Erythroblast (primary cell): ENCODE data around the gene MAPK12.

ENCODE experiments used
- DNase-seq, 2 experiments: peaks; one replicate each; lab custom pipeline; 2025; lab: John Stamatoyannopoulos, UW
- GATA1 ChIP-seq: IDR thresholded peaks from 2 replicates; pipeline ENCODE4 v1.6.1; 2011; ENCODE audit warnings: low read depth, mild to moderate bottlenecking, control low read depth, low read length, moderate library complexity
- POLR2A ChIP-seq: IDR thresholded peaks from 2 replicates; pipeline ENCODE4 v1.6.1; 2011; ENCODE audit warnings: mild to moderate bottlenecking, low read length

MAPK12 gene

GRCh38 chr22:50304528-50305392 is 43.3 kb upstream of the MAPK12 start:
- no peak for DNase-seq
- TF ChIP-seq POLR2A (no peak), GATA1 (no peak)

- no peak for TF ChIP-seq GATA1
- TF ChIP-seq POLR2A, result no peak
- DNase-seq, result no peak
Observed at GRCh38 chr22:50303848-50304527, 42.5 kb upstream of the MAPK12 start.

- no peak for DNase-seq
- no peak for TF ChIP-seq GATA1
- TF ChIP-seq POLR2A, result no peak
Observed at GRCh38 chr22:50303515-50303847, 42.0 kb upstream of the MAPK12 start.

- DNase-seq, result no peak
- no peak for TF ChIP-seq GATA1
- no peak for TF ChIP-seq POLR2A
Observed at GRCh38 chr22:50302564-50302963, 41.1 kb upstream of the MAPK12 start.

- no peak for DNase-seq
- TF ChIP-seq POLR2A, result no peak
- TF ChIP-seq GATA1, result no peak
Observed at GRCh38 chr22:50302041-50302541, 40.6 kb upstream of the MAPK12 start.

- TF ChIP-seq GATA1 (no peak), POLR2A (no peak)
- DNase-seq, result no peak
Observed at GRCh38 chr22:50301581-50301991, 40.1 kb upstream of the MAPK12 start.

GRCh38 chr22:50300620-50301257 is 39.3 kb upstream of the MAPK12 start:
- TF ChIP-seq POLR2A (no peak), GATA1 (no peak)
- DNase-seq, result no peak

- TF ChIP-seq GATA1 (no peak), POLR2A (no peak)
- no peak for DNase-seq
Observed at GRCh38 chr22:50299785-50300619, 38.5 kb upstream of the MAPK12 start.

GRCh38 chr22:50298937-50299784 is 37.7 kb upstream of the MAPK12 start:
- no peak for DNase-seq
- TF ChIP-seq GATA1, result no peak
- no peak for TF ChIP-seq POLR2A

GRCh38 chr22:50298266-50298637 is 36.8 kb upstream of the MAPK12 start:
- TF ChIP-seq POLR2A (no peak), GATA1 (no peak)
- DNase-seq, result no peak

- no peak for DNase-seq
- TF ChIP-seq GATA1, result no peak
- TF ChIP-seq POLR2A, result no peak
Observed at GRCh38 chr22:50297510-50298265, 36.2 kb upstream of the MAPK12 start.

- TF ChIP-seq GATA1 (no peak), POLR2A (no peak)
- no peak for DNase-seq
Observed at GRCh38 chr22:50296658-50297490, 35.4 kb upstream of the MAPK12 start.
